CD14-positive monocyte (primary cell): Measurements from ENCODE around the gene KRIT1. TPM values are rescaled to one million over a fixed set of nuclear protein-coding genes. Genes with fewer than 3 reads are reported as not detected.
A peak's percentile ranks its signal among the peaks of the same experiment; 100 is the strongest.

Experiments used
- DNase-seq, 3 donors: peaks; one replicate each; pipeline ENCODE4 v3.0.0-alpha.2; 2011 to 2022
- H2AFZ ChIP-seq: 2 replicates; pipeline ENCODE4 v1.6.0; 2012; ENCODE audit warnings: mild to moderate bottlenecking, low read depth, low read length, inconsistent platforms; ENCODE audit not compliant: insufficient read depth, poor library complexity, severe bottlenecking
- H3K27ac ChIP-seq, 2 donors: 1 replicate in 1 of 2; 2 replicates in 1 of 2; pipeline ENCODE4 v1.5.1; 2012 to 2013; ENCODE audit warnings: low read length in 2 of 2, control low read depth in 1 of 2, inconsistent platforms in 1 of 2, low read depth in 1 of 2, mild to moderate bottlenecking in 1 of 2
- H3K27me3 ChIP-seq, 2 donors: one replicate each; pipeline versions ENCODE4 v1.6.0 to v1.6.1; 2011 to 2013; ENCODE audit warnings: low read length in 2 of 2; ENCODE audit not compliant: control insufficient read depth in 2 of 2, insufficient read depth in 2 of 2
- H3K36me3 ChIP-seq, 2 donors: replicated peaks in 1 of 2; 1 replicate in 1 of 2; 2 replicates in 1 of 2; pipeline versions ENCODE4 v1.5.1 to v1.6.1; 2012 to 2013; ENCODE audit warnings: low read length in 2 of 2, control low read depth in 1 of 2, inconsistent platforms in 1 of 2, mild to moderate bottlenecking in 1 of 2; ENCODE audit not compliant: insufficient read depth in 2 of 2, control insufficient read depth in 1 of 2
- H3K4me1 ChIP-seq, 2 donors: 1 replicate in 1 of 2; 2 replicates in 1 of 2; pipeline versions ENCODE4 v1.5.1 to v1.6.1; 2012 to 2013; ENCODE audit warnings: low read length in 2 of 2, control low read depth in 1 of 2, inconsistent platforms in 1 of 2, mild to moderate bottlenecking in 1 of 2, moderate library complexity in 1 of 2; ENCODE audit not compliant: insufficient read depth in 2 of 2, control insufficient read depth in 1 of 2
- H3K4me2 ChIP-seq: replicated peaks from 2 replicates; pipeline ENCODE3; 2012; ENCODE audit warnings: low read length, moderate library complexity, mild to moderate bottlenecking; ENCODE audit not compliant: poor library complexity, severe bottlenecking; ENCODE audit errors: extremely low read depth
- H3K4me3 ChIP-seq, 3 experiments: fragments of 200-600 bp in 1 of 3; sonication (generic) in 1 of 3; replicated peaks in 1 of 3; 1 replicate in 2 of 3; 2 replicates in 1 of 3; pipeline ENCODE4 v1.5.1; 2011 to 2013; ENCODE audit warnings: low read length in 3 of 3, mild to moderate bottlenecking in 3 of 3, control low read depth in 2 of 3, low read depth in 2 of 3, inconsistent platforms in 1 of 3, moderate library complexity in 1 of 3
- H3K79me2 ChIP-seq: 2 replicates; pipeline ENCODE4 v1.6.0; 2012; ENCODE audit warnings: mild to moderate bottlenecking, control low read depth, inconsistent platforms, low read length, moderate library complexity; ENCODE audit not compliant: insufficient read depth
- H3K9ac ChIP-seq: 2 replicates; pipeline ENCODE4 v1.6.0; 2017; ENCODE audit warnings: low read length, mild to moderate bottlenecking; ENCODE audit not compliant: insufficient read depth, poor library complexity, severe bottlenecking
- H3K9me3 ChIP-seq, 2 donors: replicated peaks in 1 of 2; 1 replicate in 1 of 2; 2 replicates in 1 of 2; pipeline versions ENCODE4 v1.5.1 to v1.6.1; 2012 to 2013; ENCODE audit warnings: low read length in 2 of 2, control low read depth in 1 of 2; ENCODE audit not compliant: control insufficient read depth in 1 of 2, insufficient read depth in 1 of 2
- H4K20me1 ChIP-seq: 2 replicates; pipeline ENCODE4 v1.6.0; 2012; ENCODE audit warnings: mild to moderate bottlenecking, low read length, control low read depth, moderate library complexity; ENCODE audit not compliant: insufficient read depth
- H3K27ac Mint-ChIP-seq, 7 donors: one replicate each; pipeline ENCODE4 v1.8.0; 2020; ENCODE audit warnings: mild to moderate bottlenecking in 7 of 7, mixed read lengths in 7 of 7, moderate library complexity in 6 of 7, inconsistent platforms in 2 of 7
- H3K27me3 Mint-ChIP-seq, 3 donors: one replicate each; pipeline ENCODE4 v1.8.0; 2021 to 2022; ENCODE audit warnings: low read depth in 3 of 3, mild to moderate bottlenecking in 3 of 3, mixed read lengths in 3 of 3, moderate library complexity in 3 of 3, inconsistent platforms in 1 of 3
- H3K36me3 Mint-ChIP-seq, 2 donors: one replicate each; pipeline ENCODE4 v1.8.0; 2020; ENCODE audit warnings: mixed read lengths in 2 of 2, inconsistent platforms in 1 of 2, mild to moderate bottlenecking in 1 of 2
- H3K4me1 Mint-ChIP-seq: one replicate; pipeline ENCODE4 v1.8.0; 2020; ENCODE audit warnings: mild to moderate bottlenecking, mixed read lengths
- H3K4me3 Mint-ChIP-seq, 2 donors: one replicate each; pipeline ENCODE4 v1.8.0; 2020; ENCODE audit warnings: mild to moderate bottlenecking in 2 of 2, mixed read lengths in 2 of 2, moderate library complexity in 1 of 2
- H3K9me3 Mint-ChIP-seq, 7 donors: one replicate each; pipeline ENCODE4 v1.8.0; 2020 to 2022; ENCODE audit warnings: mixed read lengths in 7 of 7, mild to moderate bottlenecking in 6 of 7, moderate library complexity in 6 of 7, inconsistent platforms in 2 of 7
- WGBS: methylation state at CpG from one replicate; pipeline ENCODE4 v1.1.5; 2013; ENCODE audit warnings: missing lambda C conversion rate; ENCODE audit not compliant: insufficient coverage; 5-methylcytosine and 5-hydroxymethylcytosine counted together
- intact Hi-C, 2 donors: fragments of 100-400 bp; cut with micrococcal nuclease; formaldehyde crosslinking; loops; one replicate each; pipeline versions ENCODE4 v1.15.0 to v1.15.1; 2023
- polyA plus RNA-seq, 3 donors: library from polyadenylated mRNA; depleted of rRNA in 1 of 3; unstranded in 2 of 3; stranded (reverse) in 1 of 3; fragments of 300-500 nt in 2 of 3; fragments of >200 nt in 1 of 3; fragmentation: Illumina TruSeq in 2 of 3; gene quantifications; 1 replicate in 2 of 3; 2 replicates in 1 of 3; pipeline ENCODE4 v1.2.3, GENCODE V29; 2012 to 2021
- TF ChIP-seq, protein P1 (sequence below): fragments of 200-600 bp; IDR thresholded peaks from one replicate; pipeline ENCODE4 v1.8.0; 2022; ENCODE audit warnings: antibody characterized with exemption, mild to moderate bottlenecking

KRIT1 gene
- polyA plus RNA-seq, 3 donors, result 4.7 to 28.8 (median 6.8) TPM

DNA sequence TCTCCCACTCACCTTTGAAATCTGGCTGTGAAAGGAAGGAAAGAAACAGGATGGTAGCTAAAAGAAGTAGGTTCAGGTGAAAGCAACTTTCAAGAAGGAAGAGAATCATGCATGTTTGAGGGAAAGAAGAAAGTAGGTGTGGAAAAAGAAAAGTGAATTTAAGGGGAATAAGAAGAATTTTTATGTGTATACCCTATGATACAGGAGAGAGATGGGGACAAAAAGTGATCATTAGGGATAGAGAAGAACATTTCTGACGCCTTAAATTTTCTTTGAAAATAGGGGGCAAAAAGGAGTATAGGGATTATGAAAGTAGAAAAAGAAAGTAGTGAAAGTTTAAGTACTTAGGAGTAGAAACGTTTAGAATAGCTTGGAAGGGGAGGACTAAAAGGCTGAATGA is 15.2 kb downstream of the KRIT1 start:
- peak overlapping the region in 2 of 7 donors; percentile 26 to 31 for H3K27ac Mint-ChIP-seq
- DNase-seq, result no peak
- Histone ChIP-seq H2AFZ (no peak overlapping the region), H3K4me2 (no peak overlapping the region), H3K4me3 (no peak overlapping the region), H3K9ac (no peak overlapping the region), H3K27me3 (no peaks in the 10 kb centered on the region), H4K20me1 (no peaks in the 10 kb centered on the region), H3K79me2 (no peaks in the 10 kb centered on the region), H3K4me1 (no peaks in the 10 kb centered on the region), H3K9me3 (no peaks in the 10 kb centered on the region), H3K36me3 (peaks cover 79 to 96% of the 10 kb centered on the region in 2 donors), H3K27ac (no peak overlapping the region)
- H3K4me3 Mint-ChIP-seq, result no peak overlapping the region
- no peaks in the 10 kb centered on the region for H3K4me1 Mint-ChIP-seq
- intact Hi-C loops, result no loop called here
- H3K36me3 Mint-ChIP-seq, result peaks cover 64 to 76% of the 10 kb centered on the region in 2 donors
- TF ChIP-seq, protein P1, sequence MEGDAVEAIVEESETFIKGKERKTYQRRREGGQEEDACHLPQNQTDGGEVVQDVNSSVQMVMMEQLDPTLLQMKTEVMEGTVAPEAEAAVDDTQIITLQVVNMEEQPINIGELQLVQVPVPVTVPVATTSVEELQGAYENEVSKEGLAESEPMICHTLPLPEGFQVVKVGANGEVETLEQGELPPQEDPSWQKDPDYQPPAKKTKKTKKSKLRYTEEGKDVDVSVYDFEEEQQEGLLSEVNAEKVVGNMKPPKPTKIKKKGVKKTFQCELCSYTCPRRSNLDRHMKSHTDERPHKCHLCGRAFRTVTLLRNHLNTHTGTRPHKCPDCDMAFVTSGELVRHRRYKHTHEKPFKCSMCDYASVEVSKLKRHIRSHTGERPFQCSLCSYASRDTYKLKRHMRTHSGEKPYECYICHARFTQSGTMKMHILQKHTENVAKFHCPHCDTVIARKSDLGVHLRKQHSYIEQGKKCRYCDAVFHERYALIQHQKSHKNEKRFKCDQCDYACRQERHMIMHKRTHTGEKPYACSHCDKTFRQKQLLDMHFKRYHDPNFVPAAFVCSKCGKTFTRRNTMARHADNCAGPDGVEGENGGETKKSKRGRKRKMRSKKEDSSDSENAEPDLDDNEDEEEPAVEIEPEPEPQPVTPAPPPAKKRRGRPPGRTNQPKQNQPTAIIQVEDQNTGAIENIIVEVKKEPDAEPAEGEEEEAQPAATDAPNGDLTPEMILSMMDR, result no peak
- H3K27me3 Mint-ChIP-seq, result no peaks in the 10 kb centered on the region
- no peaks in the 10 kb centered on the region for H3K9me3 Mint-ChIP-seq
- 100% methylated on average over 1 of the region's 2 CpGs for WGBS

DNA sequence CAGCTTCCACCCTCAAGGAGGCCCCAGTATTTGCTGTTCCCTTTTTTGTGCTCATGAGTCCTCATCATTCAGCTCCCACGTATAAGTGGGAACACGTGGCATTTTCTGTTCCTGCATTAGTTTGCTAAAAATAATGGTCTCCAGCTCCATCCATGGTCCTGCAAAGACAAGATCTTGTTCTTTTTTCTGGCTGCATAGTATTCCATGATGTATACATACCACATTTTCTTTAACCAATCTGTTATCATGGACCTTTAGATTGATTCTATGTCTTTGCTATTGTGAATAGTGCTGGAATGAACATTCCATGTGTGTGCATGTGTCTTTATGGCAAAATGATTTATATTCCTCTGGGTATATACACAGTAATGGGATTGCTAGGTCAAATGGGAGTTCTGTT is 17.0 kb downstream of the KRIT1 start:
- DNase-seq, result no peak
- no peaks in the 10 kb centered on the region for H3K4me1 ChIP-seq
- intact Hi-C loops, result no loop called here
- H3K4me2 ChIP-seq, result no peak overlapping the region
- H4K20me1 ChIP-seq, result no peaks in the 10 kb centered on the region
- TF ChIP-seq, protein P1, result no peak
- no peak overlapping the region for H3K9ac ChIP-seq
- Mint-ChIP-seq H3K4me3 (no peak overlapping the region), H3K36me3 (peaks cover 61 to 75% of the 10 kb centered on the region in 2 donors), H3K27ac (no peak overlapping the region), H3K9me3 (no peaks in the 10 kb centered on the region), H3K27me3 (no peaks in the 10 kb centered on the region), H3K4me1 (no peaks in the 10 kb centered on the region)
- H3K9me3 ChIP-seq, result no peaks in the 10 kb centered on the region
- H3K4me3 ChIP-seq, result no peak overlapping the region
- H3K79me2 ChIP-seq, result no peaks in the 10 kb centered on the region
- no peak overlapping the region for H3K27ac ChIP-seq
- H2AFZ ChIP-seq, result no peak overlapping the region
- peaks cover 79 to 95% of the 10 kb centered on the region in 2 donors for H3K36me3 ChIP-seq
- H3K27me3 ChIP-seq, result no peaks in the 10 kb centered on the region
- 100% methylated on average over 2 of the region's 2 CpGs for WGBS
